ENCODE results near the gene GUCY2C.

- TF ChIP-seq CTCF (conservative IDR thresholded peaks at IDR 0.05; ENCODE audit: low read depth, low read length): no peak
- TF ChIP-seq EZH2 (IDR thresholded peaks at IDR 0.05; ENCODE audit: borderline replicate concordance, low read depth, low read length, poor library complexity, severe bottlenecking): no peak
These were observed 3.5 kb upstream of the GUCY2C start for GRCh38 chr12:14699923-14700322.
